ENCODE data around the gene IDI1. TPM values are rescaled to one million over a fixed set of nuclear protein-coding genes. Genes with fewer than 3 reads are reported as not detected.
A peak's percentile ranks its signal among the peaks of the same experiment; 100 is the strongest.
"Not testable (repeated sequence)": the region's sequence is repeated elsewhere in the genome, so short reads cannot be mapped to it uniquely, and the experiment has no call there.

Gene IDI1
- total RNA-seq, 1 experiment from 2014 or later, result 104 TPM

DNA sequence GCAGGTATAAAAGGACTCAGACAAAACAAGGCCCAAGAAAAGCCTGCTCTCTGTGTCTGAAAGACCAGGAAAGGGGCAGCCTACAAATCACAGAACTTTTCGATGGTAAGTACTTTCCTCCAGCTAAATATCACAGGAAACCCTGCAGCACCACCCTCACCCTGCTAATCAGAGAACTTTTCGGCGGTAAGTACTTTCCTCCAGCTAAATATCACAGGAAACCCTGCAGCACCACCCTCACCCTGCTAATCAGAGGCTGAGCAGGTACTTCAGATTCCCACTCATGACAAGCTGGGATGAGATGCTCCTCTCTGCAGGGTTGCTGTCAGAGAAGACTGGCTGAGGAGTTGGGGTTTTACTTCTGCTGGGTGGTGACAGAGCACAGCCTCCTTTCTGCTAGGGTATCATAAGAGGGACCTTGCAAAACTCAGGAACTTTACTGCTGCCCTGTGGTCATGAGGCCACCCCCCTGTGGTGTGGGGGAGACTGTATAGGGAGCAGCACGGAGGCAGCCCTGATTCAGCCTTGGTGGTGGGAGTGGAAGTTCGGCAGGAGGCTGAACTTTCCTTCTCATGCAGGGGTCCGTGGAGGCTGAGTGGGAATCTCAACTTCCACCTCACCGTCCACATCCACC, 14.4 kb upstream of the IDI1 start:
- DNase-seq (ENCODE audit: low spot score), result no peak

DNA sequence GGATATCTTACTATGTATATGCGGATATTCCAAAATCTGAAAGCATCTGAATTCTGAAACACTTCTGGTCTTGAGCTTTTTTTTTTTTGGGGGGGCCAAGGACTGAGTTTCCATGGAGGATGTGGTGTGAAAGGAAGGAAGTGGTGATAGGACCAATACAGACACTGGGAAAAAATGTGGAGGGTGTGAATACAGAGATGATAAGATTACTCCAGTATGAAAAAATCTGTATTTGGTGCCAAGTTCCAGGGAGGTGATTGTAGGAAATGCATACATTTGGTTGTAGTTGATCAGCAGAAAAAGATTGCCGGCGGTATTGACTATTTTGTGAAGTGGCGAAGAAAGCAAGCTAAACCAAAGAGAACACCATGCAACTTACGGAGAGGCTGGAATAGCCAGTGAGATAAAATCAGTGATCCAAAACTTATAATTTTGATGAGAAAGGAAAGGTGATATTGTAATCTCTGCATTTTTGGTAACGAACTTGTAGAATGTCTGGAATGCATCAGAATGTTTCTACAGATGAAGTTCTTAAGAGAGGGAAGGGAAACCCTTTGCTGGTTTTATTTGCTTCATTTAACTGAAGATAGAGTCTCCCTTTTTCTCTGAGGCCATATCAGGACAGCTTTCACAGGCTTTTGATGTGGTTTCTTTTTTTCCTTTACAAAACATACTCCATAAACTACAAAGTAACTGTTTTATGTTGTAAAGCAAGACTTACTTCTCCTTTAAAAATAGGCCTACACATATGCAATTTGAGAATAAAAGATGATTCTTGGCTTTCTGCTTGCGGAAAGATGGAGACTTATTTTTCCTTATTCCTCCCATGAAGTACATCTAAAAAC, 13.2 kb upstream of the IDI1 start:
- DNase-seq (ENCODE audit: low spot score), result peak; percentile 48

DNA sequence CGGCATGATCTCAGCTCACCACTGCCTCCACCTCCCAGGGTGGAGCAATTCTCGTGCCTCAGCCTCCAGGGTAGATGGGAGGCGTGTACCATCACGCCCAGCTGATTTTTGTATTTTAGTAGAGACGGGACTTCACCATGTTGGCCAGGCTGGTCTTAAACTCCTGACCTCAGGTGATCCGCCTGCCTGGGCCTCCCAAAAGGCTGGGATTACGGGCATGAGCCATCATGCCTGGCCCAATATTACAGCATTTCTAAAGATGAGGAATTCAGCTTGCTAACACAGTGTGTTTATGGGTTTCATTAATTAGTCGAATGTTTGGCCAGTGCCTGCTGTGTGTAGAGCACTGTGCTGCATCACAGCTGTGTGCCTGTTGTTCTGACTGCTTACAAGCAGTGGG, 11.0 kb upstream of the IDI1 start:
- no peak for DNase-seq (ENCODE audit: low spot score)

DNA sequence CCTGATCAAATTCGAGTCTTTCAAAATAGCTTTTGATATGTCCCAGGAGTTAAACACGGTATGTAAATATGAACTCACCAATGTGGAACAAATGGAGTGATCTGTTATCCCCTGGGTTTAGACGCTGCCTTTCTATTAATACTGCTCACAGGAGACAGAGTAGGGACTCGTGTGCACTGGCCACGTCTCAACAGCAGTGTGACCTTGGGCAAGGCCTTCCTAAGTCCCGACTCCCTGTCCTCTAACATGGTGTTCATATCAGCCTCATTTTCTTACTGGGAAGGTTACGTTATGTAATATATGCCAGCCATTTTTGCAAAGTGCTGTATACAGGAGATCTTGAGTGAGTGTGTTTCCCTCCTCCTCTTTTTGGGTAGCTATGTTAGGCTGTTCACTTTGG, 9.1 kb upstream of the IDI1 start:
- DNase-seq (ENCODE audit: low spot score), result no peak

DNA sequence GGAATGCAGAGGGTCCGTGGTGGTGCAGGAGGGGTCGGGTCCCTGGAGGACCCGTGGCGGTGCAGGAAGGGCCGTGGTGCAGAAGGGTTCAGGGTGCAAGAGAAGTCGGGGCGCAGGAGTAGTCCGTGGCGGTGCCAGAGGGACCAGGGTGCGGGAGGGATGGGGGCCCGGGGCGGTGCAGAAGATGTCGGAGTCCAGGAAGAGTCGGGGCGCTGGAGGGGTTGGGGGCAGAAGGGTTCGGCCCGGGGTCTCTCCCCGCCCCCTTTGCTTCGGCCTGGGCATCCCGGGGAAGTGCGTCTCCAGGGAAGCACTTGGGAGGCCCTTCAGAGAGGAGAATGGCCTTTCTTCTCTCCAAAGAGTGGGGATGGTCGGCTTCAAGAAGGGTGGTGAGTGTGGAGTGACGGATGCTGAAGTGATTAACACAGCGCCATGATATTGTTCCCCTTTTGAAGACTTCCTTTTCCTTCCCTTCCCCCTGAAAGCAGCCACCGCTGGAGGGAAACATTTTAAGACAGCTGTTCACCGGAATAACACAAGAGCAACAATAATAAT, 8.3 kb upstream of the IDI1 start:
- no peak for DNase-seq (ENCODE audit: low spot score)

DNA sequence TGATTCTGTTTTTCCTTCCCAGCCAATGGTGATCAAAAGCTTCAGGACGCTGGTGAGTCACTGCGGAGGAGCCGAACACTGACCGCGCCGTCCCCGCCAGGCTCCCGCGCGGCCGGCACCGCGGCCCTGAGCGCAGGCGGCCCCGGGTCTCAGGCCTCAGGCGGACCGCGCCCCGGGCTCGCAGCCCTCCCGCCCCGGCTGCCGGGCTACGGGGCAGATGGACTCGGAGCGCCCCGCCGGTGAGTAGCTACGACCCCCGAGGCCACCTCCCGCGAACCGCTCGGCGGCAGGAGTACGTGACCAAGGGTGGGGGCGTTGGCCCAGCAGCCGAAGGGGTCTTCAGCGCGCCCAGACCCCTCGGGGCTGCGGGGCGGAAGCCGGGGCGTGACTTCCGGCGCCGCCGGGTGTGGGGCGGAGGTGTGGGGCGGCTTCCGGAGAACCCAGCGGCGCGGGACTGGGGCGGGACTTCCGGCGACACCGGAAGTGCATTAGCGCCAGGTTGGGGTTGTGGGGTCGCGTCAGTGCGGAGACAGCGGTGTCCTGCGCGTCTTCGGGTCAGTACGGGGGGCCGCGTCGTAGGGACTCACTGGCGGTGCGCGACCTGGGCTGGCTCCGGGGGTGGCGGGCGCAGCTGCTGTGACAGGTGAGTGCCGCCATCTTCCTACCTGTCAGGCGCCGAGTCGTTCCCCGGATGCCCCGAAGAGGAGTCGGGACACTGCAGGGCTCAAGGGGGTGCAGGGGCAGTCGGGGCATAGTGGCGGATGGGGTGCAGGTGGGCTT, 7.6 kb upstream of the IDI1 start, which contains the start of gene WDR37:
Gene WDR37 (plus strand): TSS at position 60 of the 780 bp plus-strand sequence. CDS start 15,771 bp downstream, outside the sequence.
- peak; percentile 79 for DNase-seq (ENCODE audit: low spot score)

DNA sequence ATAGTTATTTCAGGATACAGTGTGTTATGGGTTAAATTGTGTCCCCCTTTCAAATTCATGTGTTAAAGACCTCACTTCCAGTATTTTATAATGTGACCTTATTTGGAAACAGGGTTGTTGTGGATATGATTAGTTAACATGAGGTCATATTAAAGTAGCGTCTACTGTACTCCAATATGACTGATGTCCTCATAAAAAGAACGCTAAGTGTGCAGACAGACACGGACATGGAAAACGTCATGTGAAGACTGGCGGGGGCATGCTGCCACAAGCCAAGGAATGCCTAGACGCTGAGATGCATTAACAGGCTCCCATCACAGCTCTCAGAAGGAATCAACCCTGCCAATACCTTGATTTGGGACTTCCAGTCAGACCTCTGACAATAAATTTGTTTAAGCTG, 5.8 kb upstream of the IDI1 start:
- DNase-seq (ENCODE audit: low spot score), result no peak

DNA sequence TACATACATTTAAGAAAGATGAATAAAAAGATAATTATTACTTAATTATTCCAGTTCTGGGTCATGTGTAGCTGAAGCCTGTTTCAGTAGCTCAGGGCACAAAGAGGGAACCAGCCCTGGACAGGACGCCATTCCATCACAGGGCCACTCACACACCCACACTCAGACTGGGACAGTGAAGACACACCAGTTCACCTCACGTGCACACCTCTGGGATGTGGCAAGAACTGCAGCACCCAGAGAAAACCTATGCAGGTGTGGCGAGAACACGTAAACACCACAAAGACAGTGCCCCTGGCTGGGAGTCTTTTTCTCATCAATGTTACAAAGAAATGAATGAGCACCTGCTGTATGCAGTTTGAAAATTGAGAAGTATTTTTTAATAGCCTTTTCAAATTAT, 1.6 kb upstream of the IDI1 start:
- no peak for DNase-seq (ENCODE audit: low spot score)

DNA sequence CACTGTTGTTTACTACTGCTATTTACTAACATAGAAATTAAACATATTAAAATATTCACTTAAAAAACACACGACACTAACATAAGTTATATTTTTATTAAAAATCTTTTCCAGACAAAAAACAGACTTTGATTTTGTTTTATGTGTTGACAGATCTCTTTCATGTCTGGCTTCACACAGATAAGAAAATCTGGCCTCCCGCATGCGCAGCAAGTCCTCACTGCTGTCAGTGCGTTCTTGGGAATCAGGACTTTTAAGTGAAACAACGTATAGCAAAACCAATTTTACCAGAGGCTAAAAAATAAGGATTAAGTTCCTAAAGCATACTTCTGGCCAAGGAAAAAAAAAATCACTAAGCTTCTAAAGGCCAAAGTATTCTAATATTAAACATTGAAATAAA, 1.2 kb upstream of the IDI1 start:
- DNase-seq (ENCODE audit: low spot score), result no peak

DNA sequence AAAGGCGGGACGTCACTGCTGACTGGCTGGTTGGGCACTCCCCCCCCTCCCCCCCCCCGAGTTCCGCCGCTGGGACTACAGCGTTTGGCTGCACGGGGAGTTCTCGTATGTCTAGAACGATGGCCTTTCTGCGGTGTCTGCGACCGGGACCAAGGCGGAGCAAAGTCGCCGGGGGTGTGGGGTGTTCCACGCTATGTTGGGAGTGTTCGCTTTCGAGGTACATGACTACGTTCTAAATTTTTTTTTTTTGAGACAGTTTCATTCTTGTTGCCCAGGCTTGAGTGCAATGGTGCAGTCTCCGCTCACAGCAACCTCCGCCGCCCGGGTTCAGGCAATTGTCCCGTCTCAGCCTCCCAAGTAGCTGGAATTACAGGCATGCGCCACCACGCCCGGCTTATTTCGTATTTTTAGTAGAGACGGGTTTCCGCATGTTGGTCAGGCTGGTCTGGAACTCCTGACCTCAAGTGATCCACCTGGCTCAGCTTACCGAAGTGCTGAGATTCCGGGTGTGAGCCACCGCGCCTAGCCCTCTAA, 573 bp upstream of the IDI1 start:
- no peak for DNase-seq (ENCODE audit: low spot score)

DNA sequence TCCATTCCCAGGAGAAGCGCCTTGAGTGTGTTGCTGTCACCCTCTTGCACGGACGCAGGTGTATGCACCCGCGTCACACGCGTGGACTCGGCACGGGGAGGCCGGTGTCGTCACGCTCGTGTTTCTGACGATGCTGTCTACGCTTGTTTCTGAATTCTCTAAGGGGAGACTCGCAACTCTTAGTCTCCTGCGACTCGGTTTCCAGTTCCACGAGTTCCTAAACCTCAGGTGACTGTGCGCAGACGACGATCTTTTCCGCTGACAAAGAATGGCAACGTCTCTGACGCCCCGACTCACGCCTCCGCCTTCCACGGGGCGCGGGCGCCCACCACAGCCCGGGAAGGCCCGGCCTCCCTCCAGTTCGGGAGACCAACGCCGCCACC, 579 bp downstream of the IDI1 start:
- DNase-seq (ENCODE audit: low spot score), result peak; percentile 21

DNA sequence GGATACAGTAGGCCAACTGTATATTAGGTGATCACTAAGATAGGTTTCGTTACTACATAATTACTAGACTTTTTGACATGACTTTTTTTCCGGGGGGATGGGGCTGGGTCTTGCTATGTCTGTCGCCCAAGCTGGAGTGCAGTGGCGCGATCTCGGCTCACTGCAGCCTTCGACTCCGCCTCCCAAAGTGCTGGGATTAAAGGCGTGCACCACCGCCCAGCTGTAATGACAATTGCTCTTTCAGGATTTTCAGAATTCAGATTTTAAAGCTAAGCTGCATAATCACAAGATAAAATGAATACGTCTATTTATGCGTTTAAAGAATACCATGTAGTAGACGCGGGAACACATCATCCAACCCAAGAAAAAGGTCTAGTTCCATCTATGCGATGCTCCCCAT, 982 bp downstream of the IDI1 start:
- DNase-seq (ENCODE audit: low spot score), result peak; percentile 28

DNA sequence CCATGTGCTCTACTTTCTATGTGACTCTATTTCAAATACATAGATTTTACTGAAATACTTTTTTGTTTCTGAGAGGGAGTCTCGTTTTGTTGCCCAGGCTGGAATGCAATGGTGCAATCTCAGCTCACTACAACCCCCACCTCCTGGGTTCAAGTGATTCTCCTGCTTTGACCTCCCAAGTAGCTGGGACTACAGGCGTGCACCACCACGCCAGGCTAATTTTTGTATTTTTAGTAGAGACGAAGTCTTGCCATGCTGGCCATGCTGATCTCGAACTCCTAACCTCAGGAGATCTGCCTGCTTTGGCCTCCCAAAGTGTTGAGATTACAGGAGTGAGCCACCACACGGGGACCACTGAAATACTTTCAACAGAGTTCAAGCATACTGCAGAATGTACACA, 3.5 kb downstream of the IDI1 start:
- no peak for DNase-seq (ENCODE audit: low spot score)

DNA sequence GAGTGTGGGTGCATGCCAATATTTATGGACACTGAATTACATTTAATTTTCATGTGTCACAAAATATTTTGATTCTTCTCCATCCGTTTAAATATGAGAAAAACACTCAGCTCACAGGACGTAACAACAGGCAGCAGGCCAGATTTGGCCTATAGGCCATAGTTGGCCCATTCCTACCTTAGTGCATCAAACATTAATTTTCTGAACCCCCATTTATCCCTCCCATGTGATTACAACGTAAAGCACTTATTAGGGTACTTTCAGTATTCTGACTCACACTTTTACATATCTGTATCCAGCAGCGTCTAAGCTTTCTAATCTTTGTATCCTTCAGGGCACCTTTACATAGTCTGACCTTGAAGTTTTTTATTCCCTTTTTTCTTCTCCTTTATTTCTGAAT, 4.0 kb downstream of the IDI1 start:
- DNase-seq (ENCODE audit: low spot score), result no peak

DNA sequence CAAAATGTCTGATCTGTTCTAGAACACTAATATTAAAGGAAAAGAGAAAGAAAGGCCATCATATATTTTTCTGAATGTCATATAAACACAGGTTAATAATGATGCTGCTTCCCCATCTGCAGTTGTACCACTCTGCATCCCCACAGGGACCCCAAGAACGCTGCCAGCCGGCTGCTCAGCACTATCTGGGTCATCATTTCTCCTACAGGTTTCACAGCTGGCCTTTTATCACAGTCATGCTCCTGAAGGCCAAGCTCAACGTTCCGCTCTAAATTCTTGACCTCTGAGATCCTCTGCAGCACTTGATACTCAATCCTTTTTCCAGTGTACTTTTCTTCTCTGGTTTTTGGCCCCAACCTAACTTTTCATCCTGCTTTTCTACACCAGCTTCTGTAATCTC, 4.8 kb downstream of the IDI1 start:
- DNase-seq (ENCODE audit: low spot score), result no peak

DNA sequence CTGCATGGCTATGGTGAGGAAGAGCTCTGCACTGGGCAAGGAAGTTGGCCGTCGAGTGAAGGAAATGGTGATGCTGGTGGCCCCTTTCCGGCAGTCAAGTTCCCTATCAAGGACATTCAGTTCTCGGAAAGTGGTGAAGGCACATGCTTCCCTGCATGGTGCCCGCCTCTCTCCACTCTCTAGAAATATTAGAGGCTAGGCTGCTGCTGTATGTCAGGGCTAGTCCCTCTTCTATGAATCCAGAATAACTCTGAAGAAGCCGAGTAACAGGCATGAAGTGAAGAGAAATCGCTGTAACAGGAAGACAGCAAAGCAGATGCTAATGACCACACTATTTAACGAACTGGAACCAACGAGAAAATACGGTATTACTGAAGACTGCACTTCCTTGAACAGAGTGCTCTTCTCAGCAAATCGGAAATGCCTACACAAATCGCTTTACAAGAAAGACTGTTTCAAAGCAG, 5.4 kb downstream of the IDI1 start:
- no peak for DNase-seq (ENCODE audit: low spot score)

DNA sequence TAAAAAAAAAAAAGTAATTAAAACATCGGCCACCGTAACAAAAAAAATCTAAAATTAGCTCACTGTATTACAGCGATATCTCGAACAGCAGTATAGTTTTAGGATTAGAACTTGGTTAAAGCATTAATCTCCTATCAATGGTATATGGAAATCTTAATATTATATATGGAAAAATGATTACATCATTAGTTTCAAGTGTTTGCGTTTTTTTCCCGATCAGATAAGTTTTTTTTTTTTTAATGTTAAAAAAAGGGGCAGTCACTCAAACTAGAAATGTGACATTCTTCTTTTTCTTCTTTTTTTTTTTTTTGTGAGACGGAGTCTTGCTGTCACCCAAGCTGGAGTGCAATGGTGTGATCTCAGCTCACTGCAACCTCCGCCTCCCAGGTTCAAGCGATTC, 7.4 kb downstream of the IDI1 start:
- no peak for DNase-seq (ENCODE audit: low spot score)

DNA sequence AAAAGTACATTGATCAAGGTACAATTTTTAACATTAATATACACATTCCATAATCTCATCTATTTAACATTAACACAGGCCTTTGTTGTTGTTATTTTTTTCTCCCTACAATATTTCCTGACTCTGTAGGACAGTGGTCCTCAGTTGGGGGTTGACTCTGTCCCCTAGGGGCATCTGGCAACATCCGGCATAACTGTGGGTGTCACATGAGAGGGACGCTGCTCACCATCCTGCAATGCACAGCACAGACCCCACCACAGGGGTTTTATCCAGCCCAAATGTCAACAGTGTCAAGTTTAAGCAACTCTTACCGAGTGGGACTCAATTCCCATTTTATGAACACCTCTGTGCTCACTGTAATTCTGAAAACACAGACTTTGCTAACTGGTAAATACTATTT, 8.8 kb downstream of the IDI1 start:
- DNase-seq (ENCODE audit: low spot score), result no peak

DNA sequence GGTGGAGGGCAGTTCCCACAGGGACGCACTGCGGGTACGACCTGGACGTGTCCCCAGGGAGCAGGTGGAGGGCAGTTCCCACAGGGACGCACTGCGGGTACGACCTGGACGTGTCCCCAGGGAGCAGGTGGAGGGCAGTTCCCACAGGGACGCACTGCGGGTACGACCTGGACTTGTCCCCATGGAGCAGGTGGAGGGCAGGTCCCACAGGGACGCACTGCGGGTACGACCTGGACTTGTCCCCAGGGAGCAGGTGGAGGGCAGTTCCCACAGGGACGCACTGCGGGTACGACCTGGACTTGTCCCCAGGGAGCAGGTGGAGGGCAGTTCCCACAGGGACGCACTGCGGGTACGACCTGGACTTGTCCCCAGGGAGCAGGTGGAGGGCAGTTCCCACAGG, 10.2 kb downstream of the IDI1 start:
- not testable (repeated sequence) for DNase-seq (ENCODE audit: low spot score)

DNA sequence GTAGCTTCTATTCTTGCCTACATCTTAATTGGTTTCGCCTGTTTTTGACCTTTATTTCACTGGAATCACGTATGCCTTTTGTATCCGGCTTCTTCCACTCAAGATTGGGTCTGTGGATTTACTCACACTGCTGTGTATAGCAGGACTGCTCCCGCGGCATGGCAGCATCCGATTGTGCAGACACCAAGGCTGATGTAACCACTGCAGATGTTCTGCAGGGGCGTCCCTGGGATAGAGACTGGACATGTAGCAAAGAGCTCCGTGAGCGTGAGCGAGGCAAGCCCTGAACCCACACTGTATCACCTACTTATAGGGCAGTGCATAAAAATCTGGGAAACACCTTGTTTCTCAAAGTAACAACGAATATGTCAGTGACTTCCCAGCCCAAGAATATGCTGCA, 11.8 kb downstream of the IDI1 start:
- no peak for DNase-seq (ENCODE audit: low spot score)

DNA sequence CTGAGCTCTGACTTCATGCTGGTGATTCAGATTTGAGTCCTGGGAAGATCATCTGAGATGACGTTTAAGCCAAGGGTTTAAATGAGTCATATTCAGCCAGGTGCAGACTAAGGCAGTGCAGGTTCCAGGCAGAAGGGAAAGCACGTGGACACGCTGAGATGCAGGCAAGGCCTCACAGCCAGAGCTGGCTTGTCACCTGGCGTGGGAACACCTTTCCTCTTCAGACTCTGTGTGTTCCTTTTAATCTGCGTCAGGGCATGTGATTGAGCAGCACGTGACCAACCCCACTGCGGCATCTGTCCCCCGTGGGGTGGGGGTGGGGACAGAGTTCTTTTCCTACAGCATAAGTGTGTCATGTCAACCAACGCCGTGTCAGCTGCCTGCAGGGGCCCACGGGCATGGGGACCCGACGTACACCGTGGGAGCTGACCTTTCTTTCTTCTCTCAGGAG, 12.6 kb downstream of the IDI1 start:
- peak; percentile 76 for DNase-seq (ENCODE audit: low spot score)

DNA sequence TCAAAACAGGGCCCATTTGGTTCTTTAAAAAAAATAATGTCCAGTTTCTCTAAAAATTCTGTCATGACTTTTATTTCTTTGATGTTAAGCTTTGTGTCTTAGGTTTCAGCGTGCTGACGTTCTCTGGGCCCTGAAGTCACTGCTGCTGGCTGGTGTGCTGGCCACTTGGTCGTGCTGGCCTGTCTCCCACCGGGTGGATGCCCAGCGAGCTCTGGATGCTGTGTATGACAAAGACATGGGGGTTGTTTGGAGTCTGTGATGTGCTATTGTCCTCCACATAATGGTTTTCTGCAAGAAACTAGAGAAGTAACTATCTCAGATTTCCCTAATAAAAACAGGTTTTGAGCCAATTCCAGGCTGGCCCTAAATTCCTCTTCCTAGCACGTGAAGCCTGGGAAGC, 13.7 kb downstream of the IDI1 start:
- DNase-seq (ENCODE audit: low spot score), result no peak

Data from A172 (cell line).